Mammary epithelial cell (primary cell): ENCODE data around the gene COA4.

Source experiments
- CTCF ChIP-seq, 2 donors: IDR thresholded peaks in 1 of 2; conservative IDR thresholded peaks in 1 of 2; 2 replicates each; pipeline ENCODE4 v1.5.1; 2011 to 2012; ENCODE audit warnings: inconsistent platforms in 2 of 2, low read length in 2 of 2, mild to moderate bottlenecking in 2 of 2, control low read depth in 1 of 2, low read depth in 1 of 2; ENCODE audit not compliant: insufficient read depth in 1 of 2; ENCODE audit errors: extremely low read depth in 1 of 2
- EZH2 ChIP-seq: IDR thresholded peaks from 2 replicates; pipeline ENCODE4 v1.6.1; 2012; ENCODE audit warnings: low read length, inconsistent platforms, borderline replicate concordance

GRCh38 chr11:73914284-73914683 lies 37.6 kb upstream of the COA4 start:
- no peak for TF ChIP-seq CTCF (conservative IDR thresholded peaks at IDR 0.05 in 1 of 2, IDR thresholded peaks at IDR 0.05 in 1 of 2; ENCODE audit: extremely low read depth in 1 of 2, insufficient read depth in 1 of 2, low read depth in 1 of 2, low read length in 2 of 2)
- no peak for TF ChIP-seq EZH2
